H1 (cell line): ENCODE measurements around the gene PAX5.
A peak's percentile ranks its signal among the peaks of the same experiment; 100 is the strongest.

ENCODE experiments used
- CTCF ChIP-seq, 3 experiments: IDR thresholded peaks; 1 replicate in 2 of 3; 2 replicates in 1 of 3; pipeline versions ENCODE4 v1.5.1 to v1.6.1; 2011; ENCODE audit warnings: low read length in 3 of 3, mild to moderate bottlenecking in 3 of 3, inconsistent platforms in 2 of 3, low read depth in 1 of 3, moderate library complexity in 1 of 3; ENCODE audit not compliant: insufficient read depth in 1 of 3; ENCODE audit errors: control extremely low read depth in 1 of 3
- EP300 ChIP-seq, 2 experiments: IDR thresholded peaks; 1 replicate in 1 of 2; 2 replicates in 1 of 2; pipeline ENCODE4 v1.6.1; 2011 to 2012; ENCODE audit warnings: low read depth in 2 of 2, low read length in 2 of 2, mild to moderate bottlenecking in 2 of 2, borderline replicate concordance in 1 of 2, inconsistent platforms in 1 of 2, moderate library complexity in 1 of 2
- USF2 ChIP-seq: IDR thresholded peaks from 2 replicates; pipeline ENCODE4 v1.6.1; 2011; ENCODE audit warnings: low read length, improper control_type of control experiment

GRCh38 chr9:37040508-37041127, 6.5 kb upstream of the PAX5 start:
- TF ChIP-seq CTCF (IDR thresholded peaks at IDR 0.05; ENCODE audit: control extremely low read depth in 1 of 3, insufficient read depth in 1 of 3, low read depth in 1 of 3, low read length in 3 of 3) (peak in 1 of 3 experiments; percentile 18; a peak in 1 of 4 replicates), USF2 (no peak), EP300 (IDR thresholded peaks at IDR 0.05; ENCODE audit: borderline replicate concordance in 1 of 2, low read depth in 2 of 2, low read length in 2 of 2) (no peak)
